IMR-90 (cell line): ENCODE results near the gene HAUS5.

Source experiments
- MXI1 ChIP-seq: IDR thresholded peaks from 2 replicates; pipeline ENCODE4 v1.6.1; 2012; ENCODE audit warnings: low read depth, mild to moderate bottlenecking, low read length, moderate library complexity, borderline replicate concordance
- NFE2L2 ChIP-seq: fragments of 150-350 bp; IDR thresholded peaks from 2 replicates; pipeline ENCODE4 v1.6.1; 2016; ENCODE audit warnings: low read depth, mild to moderate bottlenecking, low read length
- POLR2A ChIP-seq: IDR thresholded peaks from 2 replicates; pipeline ENCODE4 v1.6.1; 2012; ENCODE audit warnings: mild to moderate bottlenecking, low read depth, low read length
- RFX5 ChIP-seq: IDR thresholded peaks from 2 replicates; pipeline ENCODE4 v1.8.0; 2012; ENCODE audit warnings: low read depth, mild to moderate bottlenecking, low read length, moderate library complexity
- SMC3 ChIP-seq: fragments of 150-350 bp; IDR thresholded peaks from 2 replicates; pipeline ENCODE4 v1.6.1; 2016; ENCODE audit warnings: low read depth, mild to moderate bottlenecking, antibody characterized with exemption, low read length, moderate library complexity
- TF ChIP-seq, protein P1 (sequence below): conservative IDR thresholded peaks from 2 replicates; pipeline ENCODE4 v1.5.1; 2012; ENCODE audit warnings: mild to moderate bottlenecking, low read depth, low read length, improper control_type of control experiment

DNA sequence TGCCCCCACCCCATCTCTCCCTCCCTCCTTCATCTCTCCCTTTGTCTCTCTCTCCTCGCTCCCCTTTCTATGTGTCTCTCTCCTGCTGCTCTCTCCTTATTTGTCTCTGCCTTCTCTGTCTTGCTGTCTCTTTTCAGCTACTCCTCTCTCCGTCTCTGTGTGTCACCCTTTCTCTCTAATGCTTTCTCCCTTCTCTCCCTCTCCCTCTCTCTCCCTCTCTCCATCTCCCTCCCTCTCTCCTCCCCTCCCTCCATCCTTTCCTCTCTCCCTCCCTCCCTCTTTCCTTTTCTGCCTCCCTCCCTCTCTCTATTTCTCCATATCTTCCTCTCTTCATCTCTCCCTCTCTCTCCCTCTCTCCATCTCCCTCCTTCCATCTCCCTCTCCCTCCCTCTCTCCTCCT is 49.8 kb upstream of the HAUS5 start:
- TF ChIP-seq, protein P1, sequence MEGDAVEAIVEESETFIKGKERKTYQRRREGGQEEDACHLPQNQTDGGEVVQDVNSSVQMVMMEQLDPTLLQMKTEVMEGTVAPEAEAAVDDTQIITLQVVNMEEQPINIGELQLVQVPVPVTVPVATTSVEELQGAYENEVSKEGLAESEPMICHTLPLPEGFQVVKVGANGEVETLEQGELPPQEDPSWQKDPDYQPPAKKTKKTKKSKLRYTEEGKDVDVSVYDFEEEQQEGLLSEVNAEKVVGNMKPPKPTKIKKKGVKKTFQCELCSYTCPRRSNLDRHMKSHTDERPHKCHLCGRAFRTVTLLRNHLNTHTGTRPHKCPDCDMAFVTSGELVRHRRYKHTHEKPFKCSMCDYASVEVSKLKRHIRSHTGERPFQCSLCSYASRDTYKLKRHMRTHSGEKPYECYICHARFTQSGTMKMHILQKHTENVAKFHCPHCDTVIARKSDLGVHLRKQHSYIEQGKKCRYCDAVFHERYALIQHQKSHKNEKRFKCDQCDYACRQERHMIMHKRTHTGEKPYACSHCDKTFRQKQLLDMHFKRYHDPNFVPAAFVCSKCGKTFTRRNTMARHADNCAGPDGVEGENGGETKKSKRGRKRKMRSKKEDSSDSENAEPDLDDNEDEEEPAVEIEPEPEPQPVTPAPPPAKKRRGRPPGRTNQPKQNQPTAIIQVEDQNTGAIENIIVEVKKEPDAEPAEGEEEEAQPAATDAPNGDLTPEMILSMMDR, result no peak
- TF ChIP-seq RFX5, result no peak
- no peak for TF ChIP-seq POLR2A
- TF ChIP-seq MXI1, result no peak
- no peak for TF ChIP-seq SMC3
- no peak for TF ChIP-seq NFE2L2
